ENCODE results near the gene GPATCH3. TPM values are rescaled to one million over a fixed set of nuclear protein-coding genes. Genes with fewer than 3 reads are reported as not detected.

GPATCH3 gene
- total RNA-seq, 1 experiment from 2014 or later = 11.5 TPM

GRCh38 chr1:26844424-26845196, 55.7 kb downstream of the GPATCH3 start:
- intact Hi-C loops (cut with micrococcal nuclease; ENCODE audit: unreplicated experiment) = no loop called here
- DNase-seq = no peak
- BruUV-seq (replicated peaks) = no TSS peak
- Mint-ChIP-seq H3K36me3 (ENCODE audit: insufficient read depth, unreplicated experiment) (peaks cover 8% of the 10 kb centered on the region), H3K4me1 (ENCODE audit: low read depth, unreplicated experiment) (peaks cover 21% of the 10 kb centered on the region), H3K27me3 (ENCODE audit: unreplicated experiment) (no peaks in the 10 kb centered on the region), H3K27ac (ENCODE audit: unreplicated experiment) (no peak overlapping the region), H3K9me3 (ENCODE audit: low read depth, unreplicated experiment) (no peaks in the 10 kb centered on the region), H3K4me3 (ENCODE audit: low read depth, unreplicated experiment) (no peak overlapping the region)
- TF ChIP-seq, protein P1, sequence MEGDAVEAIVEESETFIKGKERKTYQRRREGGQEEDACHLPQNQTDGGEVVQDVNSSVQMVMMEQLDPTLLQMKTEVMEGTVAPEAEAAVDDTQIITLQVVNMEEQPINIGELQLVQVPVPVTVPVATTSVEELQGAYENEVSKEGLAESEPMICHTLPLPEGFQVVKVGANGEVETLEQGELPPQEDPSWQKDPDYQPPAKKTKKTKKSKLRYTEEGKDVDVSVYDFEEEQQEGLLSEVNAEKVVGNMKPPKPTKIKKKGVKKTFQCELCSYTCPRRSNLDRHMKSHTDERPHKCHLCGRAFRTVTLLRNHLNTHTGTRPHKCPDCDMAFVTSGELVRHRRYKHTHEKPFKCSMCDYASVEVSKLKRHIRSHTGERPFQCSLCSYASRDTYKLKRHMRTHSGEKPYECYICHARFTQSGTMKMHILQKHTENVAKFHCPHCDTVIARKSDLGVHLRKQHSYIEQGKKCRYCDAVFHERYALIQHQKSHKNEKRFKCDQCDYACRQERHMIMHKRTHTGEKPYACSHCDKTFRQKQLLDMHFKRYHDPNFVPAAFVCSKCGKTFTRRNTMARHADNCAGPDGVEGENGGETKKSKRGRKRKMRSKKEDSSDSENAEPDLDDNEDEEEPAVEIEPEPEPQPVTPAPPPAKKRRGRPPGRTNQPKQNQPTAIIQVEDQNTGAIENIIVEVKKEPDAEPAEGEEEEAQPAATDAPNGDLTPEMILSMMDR (IDR thresholded peaks at IDR 0.05; ENCODE audit: unreplicated experiment) = no peak
- CTCF ChIA-PET = no interaction called here

Other genes with a start within 250 kb of the GPATCH3 start
- gene ARID1A, start 204.5 kb downstream of the GPATCH3 start, total RNA-seq (2022) = 51.7 and 52.5 TPM in 2 replicates
- 9.9 and 11.9 TPM in 2 replicates for gene PIGV, start 112.5 kb downstream of the GPATCH3 start, total RNA-seq (2022)
- 21.8 and 25.8 TPM in 2 replicates for gene ZDHHC18, start 73.8 kb downstream of the GPATCH3 start, total RNA-seq (2022)
- gene SFN, start 37.3 kb downstream of the GPATCH3 start, total RNA-seq (2022) = 74.5 and 103 TPM in 2 replicates
- gene GPN2, start 10.2 kb downstream of the GPATCH3 start, total RNA-seq (2022) = 23.4 and 24.3 TPM in 2 replicates
- gene NR0B2, start 13.5 kb upstream of the GPATCH3 start, total RNA-seq (2022) = 0.32 TPM in 1 of 2 replicates, not detected in the other
- gene NUDC, start 21.3 kb upstream of the GPATCH3 start, total RNA-seq (2022) = 101 and 121 TPM in 2 replicates
- 18.9 and 19.4 TPM in 2 replicates for gene KDF1, start 60.0 kb upstream of the GPATCH3 start, total RNA-seq (2022)
- 195 and 277 TPM in 2 replicates for gene TRNP1, start 93.2 kb upstream of the GPATCH3 start, total RNA-seq (2022)
- gene TENT5B, start 112.4 kb upstream of the GPATCH3 start, total RNA-seq (2022) = 0.59 and 1.0 TPM in 2 replicates

All from Calu3 (cell line).